GM23248 (cell line): ENCODE measurements around the gene LRRC31. TPM values are rescaled to one million over a fixed set of nuclear protein-coding genes. Genes with fewer than 3 reads are reported as not detected.

Experiments
- DNase-seq: peaks from one replicate; pipeline ENCODE4 v3.0.0-alpha.2; 2015
- H2AFZ ChIP-seq: fragments of 200-600 bp; sonication (generic); 2 replicates; pipeline ENCODE4 v1.6.1; 2016; ENCODE audit warnings: antibody characterized with exemption
- H3F3A ChIP-seq: fragments of 200-600 bp; sonication (generic); 2 replicates; pipeline ENCODE4 v1.6.1; 2016; ENCODE audit warnings: mild to moderate bottlenecking, antibody characterized with exemption, mixed run types; ENCODE audit not compliant: insufficient read depth
- H3K27ac ChIP-seq: fragments of 200-600 bp; sonication (generic); 2 replicates; pipeline ENCODE4 v1.5.1; 2016; ENCODE audit warnings: mild to moderate bottlenecking
- H3K27me3 ChIP-seq: fragments of 200-600 bp; sonication (generic); replicated peaks from 2 replicates; pipeline ENCODE4 v1.6.1; 2016; ENCODE audit warnings: mild to moderate bottlenecking; ENCODE audit not compliant: insufficient read depth
- H3K36me3 ChIP-seq: fragments of 200-600 bp; sonication (generic); 2 replicates; pipeline ENCODE4 v1.6.1; 2016; ENCODE audit warnings: low read depth, mild to moderate bottlenecking
- H3K4me1 ChIP-seq: fragments of 200-600 bp; sonication (generic); 2 replicates; pipeline ENCODE4 v1.6.1; 2016; ENCODE audit warnings: mild to moderate bottlenecking; ENCODE audit not compliant: insufficient read depth
- H3K4me2 ChIP-seq: fragments of 200-600 bp; sonication (generic); one replicate; pipeline ENCODE4 v1.6.1; 2016; ENCODE audit warnings: mild to moderate bottlenecking; ENCODE audit not compliant: unreplicated experiment
- H3K4me3 ChIP-seq: fragments of 200-600 bp; sonication (generic); 2 replicates; pipeline ENCODE4 v1.5.1; 2016; ENCODE audit warnings: mild to moderate bottlenecking
- H3K79me2 ChIP-seq: fragments of 200-600 bp; sonication (generic); 2 replicates; pipeline ENCODE4 v1.6.1; 2016; ENCODE audit warnings: mild to moderate bottlenecking; ENCODE audit not compliant: insufficient read depth
- H3K9ac ChIP-seq: fragments of 200-600 bp; sonication (generic); 2 replicates; pipeline ENCODE4 v1.6.1; 2016; ENCODE audit warnings: mild to moderate bottlenecking
- H3K9me2 ChIP-seq: fragments of 200-600 bp; sonication (generic); 2 replicates; pipeline ENCODE4 v1.6.1; 2016; ENCODE audit warnings: mixed run types, mild to moderate bottlenecking, moderate library complexity; ENCODE audit not compliant: insufficient read depth
- H3K9me3 ChIP-seq: fragments of 200-600 bp; sonication (generic); one replicate; pipeline ENCODE4 v1.6.1; 2017; ENCODE audit warnings: low read depth
- H4K20me1 ChIP-seq: fragments of 200-600 bp; sonication (generic); 2 replicates; pipeline ENCODE4 v1.6.0; 2016; ENCODE audit not compliant: insufficient read depth
- EZH2 ChIP-seq: fragments of 200-600 bp; sonication (generic); IDR thresholded peaks from 2 replicates; pipeline ENCODE4 v1.6.1; 2018; ENCODE audit warnings: antibody characterized with exemption, mild to moderate bottlenecking; ENCODE audit not compliant: insufficient read depth, poor library complexity, severe bottlenecking
- EZH2phosphoT487 ChIP-seq: fragments of 200-600 bp; sonication (generic); IDR thresholded peaks from 2 replicates; pipeline ENCODE4 v1.6.1; 2018; ENCODE audit warnings: antibody characterized with exemption, moderate library complexity, mild to moderate bottlenecking, low read depth; ENCODE audit not compliant: insufficient read depth
- WGBS, 2 experiments: methylation state at CpG; one replicate each; pipeline ENCODE4 v1.1.6; 2015 to 2017; ENCODE audit warnings: low lambda C conversion rate in 2 of 2, low coverage in 1 of 2; ENCODE audit errors: missing lambda C conversion rate in 2 of 2; 5-methylcytosine and 5-hydroxymethylcytosine counted together
- in situ Hi-C: fragments of 300-500 bp; cut with MboI; formaldehyde crosslinking; loops from 2 replicates; pipeline ENCODE4 v1.15.0; 2020
- polyA plus RNA-seq: library from polyadenylated mRNA; unstranded; fragments of >200 nt; fragmentation: Nextera tagmentation; extraction: Ambion mirVana; gene quantifications from 2 replicates; pipeline ENCODE4 v1.2.1, GENCODE V29; 2016
- total RNA-seq: library from RNA; depleted of rRNA; stranded (reverse); fragments of >200 nt; shearing (Covaris generic); gene quantifications from 2 replicates; pipeline ENCODE4 v1.2.3, GENCODE V29; 2014; rRNA removed

Gene LRRC31
- total and polyA plus RNA-seq, 2 experiments from 2014 or later = not detected

DNA sequence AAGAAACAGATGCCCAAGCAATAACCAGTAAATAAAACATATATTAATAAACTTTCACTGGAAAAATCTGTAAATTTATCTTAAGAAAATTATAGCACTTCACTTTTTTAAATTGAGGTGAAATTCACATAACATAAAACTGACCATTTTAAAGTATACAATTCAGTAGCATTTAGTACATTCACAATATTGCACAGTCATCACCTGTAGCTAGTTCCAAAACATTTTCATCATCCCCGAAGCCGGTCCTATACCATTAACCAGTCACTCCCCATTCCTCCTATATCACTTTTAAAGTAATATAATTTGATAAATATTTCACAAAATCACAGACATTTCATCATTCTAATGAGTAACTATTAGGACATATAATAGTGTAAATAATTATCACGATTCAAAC, 65.1 kb downstream of the LRRC31 start:
- H3K4me1 ChIP-seq = no peaks in the 10 kb centered on the region
- H3K36me3 ChIP-seq = no peaks in the 10 kb centered on the region
- no peaks in the 10 kb centered on the region for H3K79me2 ChIP-seq
- no peak for DNase-seq
- H3K4me3 ChIP-seq = no peak overlapping the region
- no peak overlapping the region for H3K27ac ChIP-seq
- H3K27me3 ChIP-seq = no peaks in the 10 kb centered on the region
- no peak overlapping the region for H2AFZ ChIP-seq
- H3K9ac ChIP-seq = no peak overlapping the region
- 99% methylated on average over 3 of the region's 3 CpGs for WGBS, 2 experiments
- in situ Hi-C loops = no loop called here
- H3F3A ChIP-seq = no peaks in the 10 kb centered on the region
- no peaks in the 10 kb centered on the region for H4K20me1 ChIP-seq
- no peak overlapping the region for H3K4me2 ChIP-seq
- H3K9me3 ChIP-seq = no peaks in the 10 kb centered on the region
- no peaks in the 10 kb centered on the region for H3K9me2 ChIP-seq
- TF ChIP-seq EZH2 (no peak), EZH2phosphoT487 (no peak)

DNA sequence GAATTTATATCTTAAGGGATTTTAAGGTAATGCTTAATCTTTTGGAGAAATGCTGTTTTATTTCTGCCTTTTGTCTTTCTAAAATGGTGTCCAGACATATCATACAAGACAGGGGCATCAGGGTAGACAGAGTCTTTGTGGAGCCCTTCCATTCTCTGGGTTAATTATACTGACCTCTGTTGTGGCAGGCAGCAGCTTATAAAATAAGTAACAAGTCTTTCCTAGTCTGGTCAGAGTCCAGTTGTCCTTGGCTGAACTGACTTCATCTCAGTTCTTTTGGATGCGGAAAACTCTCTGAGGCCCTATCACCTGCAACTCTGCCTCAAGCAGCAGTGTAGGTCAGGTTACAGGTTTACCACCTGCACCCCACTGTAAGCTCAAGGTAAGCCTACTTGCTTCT, 77.4 kb downstream of the LRRC31 start:
- H3F3A ChIP-seq = peaks cover 9% of the 10 kb centered on the region; the same call in 1 of the 2 replicates
- no peak overlapping the region for H3K4me2 ChIP-seq
- H3K27ac ChIP-seq = no peak overlapping the region
- no peak overlapping the region for H3K4me3 ChIP-seq
- no peak for DNase-seq
- no peak overlapping the region for H3K9ac ChIP-seq
- H3K79me2 ChIP-seq = no peaks in the 10 kb centered on the region
- H3K4me1 ChIP-seq = no peaks in the 10 kb centered on the region
- in situ Hi-C loops = no loop called here
- no peak overlapping the region for H2AFZ ChIP-seq
- 93 to 95% methylated on average over 1 of the region's 1 CpG for WGBS, 2 experiments
- no peaks in the 10 kb centered on the region for H3K27me3 ChIP-seq
- peaks cover 28% of the 10 kb centered on the region for H3K36me3 ChIP-seq
- H3K9me2 ChIP-seq = no peaks in the 10 kb centered on the region
- H4K20me1 ChIP-seq = no peaks in the 10 kb centered on the region
- TF ChIP-seq EZH2phosphoT487 (no peak), EZH2 (no peak)
- no peaks in the 10 kb centered on the region for H3K9me3 ChIP-seq

DNA sequence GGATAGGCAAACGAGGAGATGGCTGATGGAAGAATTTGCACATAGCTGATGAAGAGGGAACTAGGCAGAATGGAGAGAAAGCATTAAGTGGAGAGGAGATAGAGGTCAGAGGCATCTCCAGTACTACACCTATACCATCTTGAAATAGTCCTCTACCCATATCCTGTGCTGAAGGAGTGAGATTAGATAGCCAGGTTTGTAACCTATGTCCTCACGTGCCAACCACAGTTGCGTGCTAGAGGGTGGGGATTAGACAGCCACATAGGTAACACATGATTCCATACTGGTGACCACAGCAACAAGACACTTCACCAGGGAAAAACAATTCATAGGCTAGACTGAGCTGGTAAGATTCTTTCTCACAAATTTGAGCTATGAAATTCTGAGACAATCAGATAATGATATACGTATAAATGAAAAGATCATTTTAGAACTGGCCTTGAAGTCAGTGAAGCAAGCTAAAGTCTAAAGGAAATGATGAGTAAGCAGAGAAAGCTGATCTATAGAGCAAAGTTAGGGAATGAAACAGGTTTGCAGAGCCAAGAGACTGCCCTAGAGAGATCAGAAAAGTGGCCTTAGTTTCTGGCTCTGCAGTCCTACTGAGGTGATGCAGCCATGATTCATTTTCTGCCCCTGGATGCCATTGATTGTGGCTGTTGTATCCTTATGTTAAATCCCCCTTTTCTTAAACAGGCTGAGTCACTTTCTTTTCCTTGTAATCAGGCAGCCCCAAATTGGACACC, 78.9 kb downstream of the LRRC31 start:
- no peak overlapping the region for H3K27ac ChIP-seq
- H3K9me2 ChIP-seq = no peaks in the 10 kb centered on the region
- peak; percentile 15 for DNase-seq
- H3F3A ChIP-seq = peaks cover 12% of the 10 kb centered on the region; the same call in 1 of the 2 replicates
- no peaks in the 10 kb centered on the region for H3K4me1 ChIP-seq
- H3K79me2 ChIP-seq = 0 out of 2 replicates have a peak, but pooled peaks cover 2% of the 10 kb centered on the region
- no peak overlapping the region for H2AFZ ChIP-seq
- 84 to 86% methylated on average over 4 of the region's 4 CpGs for WGBS, 2 experiments
- H3K4me2 ChIP-seq = no peak overlapping the region
- no peaks in the 10 kb centered on the region for H3K27me3 ChIP-seq
- no peaks in the 10 kb centered on the region for H3K9me3 ChIP-seq
- H3K36me3 ChIP-seq = peaks cover 42% of the 10 kb centered on the region
- TF ChIP-seq EZH2 (no peak), EZH2phosphoT487 (no peak)
- in situ Hi-C loops = no loop called here
- H3K4me3 ChIP-seq = no peak overlapping the region
- H3K9ac ChIP-seq = no peak overlapping the region
- no peaks in the 10 kb centered on the region for H4K20me1 ChIP-seq

DNA sequence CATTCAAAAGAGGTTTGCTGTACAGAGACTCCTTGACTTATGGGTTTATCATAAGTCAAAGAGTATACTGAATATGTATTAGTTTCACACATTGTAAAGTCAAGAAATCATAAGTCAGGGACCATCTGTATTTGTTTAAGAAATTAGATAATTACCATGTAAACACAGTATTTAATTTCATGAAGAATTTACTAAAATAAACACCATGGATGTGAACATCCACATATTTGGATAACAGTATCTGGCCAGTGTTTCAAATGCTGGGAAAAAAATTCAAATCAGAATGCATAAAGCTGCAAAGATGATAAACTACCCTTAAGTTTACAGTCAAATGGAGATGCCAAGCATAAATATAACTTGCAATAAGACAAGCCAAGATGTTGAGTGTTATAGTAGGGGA, 79.5 kb downstream of the LRRC31 start:
- TF ChIP-seq EZH2 = no peak
- no peak for TF ChIP-seq EZH2phosphoT487
- DNase-seq = no peak
- Histone ChIP-seq H3K4me3 (no peak overlapping the region), H3K4me2 (no peak overlapping the region), H3K4me1 (no peaks in the 10 kb centered on the region), H3K27me3 (no peaks in the 10 kb centered on the region), H3K79me2 (0 out of 2 replicates have a peak, but pooled peaks cover 3% of the 10 kb centered on the region), H3K36me3 (peaks cover 46% of the 10 kb centered on the region), H3K9me2 (no peaks in the 10 kb centered on the region), H3K9ac (no peak overlapping the region), H3K27ac (no peak overlapping the region), H2AFZ (no peak overlapping the region), H4K20me1 (no peaks in the 10 kb centered on the region), H3K9me3 (no peaks in the 10 kb centered on the region), H3F3A (peaks cover 12% of the 10 kb centered on the region; the same call in 1 of the 2 replicates)
- in situ Hi-C loops = no loop called here

Other genes starting within 250 kb of the LRRC31 start
- 1.8 and 3.5 TPM in 2 replicates for gene MECOM, start 206.2 kb downstream of the LRRC31 start, total RNA-seq
- gene MECOM, start 206.2 kb downstream of the LRRC31 start, polyA plus RNA-seq = 1.3 and 2.3 TPM in 2 replicates
- 59.2 and 59.7 TPM in 2 replicates for gene TERC, start 104.9 kb downstream of the LRRC31 start, total RNA-seq
- not detected in 2 replicates for gene TERC, start 104.9 kb downstream of the LRRC31 start, polyA plus RNA-seq
- gene ACTRT3, start 100.4 kb downstream of the LRRC31 start, total RNA-seq = 2.8 and 5.2 TPM in 2 replicates
- gene ACTRT3, start 100.4 kb downstream of the LRRC31 start, polyA plus RNA-seq = 3.3 and 3.6 TPM in 2 replicates
- gene MYNN, start 96.5 kb downstream of the LRRC31 start, total RNA-seq = 18.4 and 19.6 TPM in 2 replicates
- gene MYNN, start 96.5 kb downstream of the LRRC31 start, polyA plus RNA-seq = 14.4 and 14.5 TPM in 2 replicates
- gene LRRIQ4, start 57.1 kb downstream of the LRRC31 start, total RNA-seq = not detected in 2 replicates
- not detected in 2 replicates for gene LRRIQ4, start 57.1 kb downstream of the LRRC31 start, polyA plus RNA-seq
- 3.4 and 9.4 TPM in 2 replicates for gene LRRC34, start 57.0 kb downstream of the LRRC31 start, total RNA-seq
- gene LRRC34, start 57.0 kb downstream of the LRRC31 start, polyA plus RNA-seq = 4.2 and 5.9 TPM in 2 replicates
- gene SAMD7, start 41.6 kb upstream of the LRRC31 start, total RNA-seq = not detected in 2 replicates
- gene SAMD7, start 41.6 kb upstream of the LRRC31 start, polyA plus RNA-seq = not detected in 2 replicates
- gene SEC62, start 96.9 kb upstream of the LRRC31 start, total RNA-seq = 34.0 and 39.4 TPM in 2 replicates
- 185 and 193 TPM in 2 replicates for gene SEC62, start 96.9 kb upstream of the LRRC31 start, polyA plus RNA-seq
- gene GPR160, start 168.1 kb upstream of the LRRC31 start, total RNA-seq = 0.13 and 0.76 TPM in 2 replicates
- gene GPR160, start 168.1 kb upstream of the LRRC31 start, polyA plus RNA-seq = 0.44 and 0.73 TPM in 2 replicates